Astrocyte of the cerebellum (primary cell): ENCODE data around the gene R3HDM4.

Source experiments
- DNase-seq: peaks from one replicate; pipeline ENCODE4 v3.0.0-alpha.2; 2011; ENCODE audit warnings: low read depth
- H3K4me3 ChIP-seq: 2 replicates; pipeline ENCODE4 v1.5.1; 2011; ENCODE audit warnings: mild to moderate bottlenecking, low read depth, low read length, moderate library complexity
- in situ Hi-C: cut with HindIII; loops from 2 replicates; pipeline ENCODE4 v1.10.0; 2017; ENCODE audit warnings: low sequenced_read_pairs
- TF ChIP-seq, protein P1 (sequence below): IDR thresholded peaks from 2 replicates; pipeline ENCODE4 v1.5.1; 2012; ENCODE audit warnings: low read length, low read depth, moderate library complexity, mild to moderate bottlenecking; ENCODE audit errors: missing control alignments

Gene R3HDM4

DNA sequence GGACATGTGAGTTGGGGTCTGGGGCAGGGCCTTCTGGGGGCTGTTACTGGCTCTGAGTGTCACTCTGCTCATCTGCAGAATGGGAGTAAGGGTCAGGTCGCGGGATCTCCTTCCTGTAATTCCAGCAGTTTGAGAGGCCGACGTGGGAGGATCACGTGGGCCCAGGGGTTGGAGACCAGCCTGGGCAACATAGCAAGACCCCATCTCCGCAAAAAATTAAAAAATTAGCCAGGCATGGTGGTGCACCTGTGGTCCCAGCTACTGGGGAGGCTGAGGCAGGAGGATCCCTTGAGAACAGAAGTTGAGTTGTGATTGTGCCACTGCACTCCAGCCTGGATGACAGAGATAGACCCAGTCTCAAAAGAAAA lies 16.9 kb upstream of the R3HDM4 start:
- TF ChIP-seq, protein P1, sequence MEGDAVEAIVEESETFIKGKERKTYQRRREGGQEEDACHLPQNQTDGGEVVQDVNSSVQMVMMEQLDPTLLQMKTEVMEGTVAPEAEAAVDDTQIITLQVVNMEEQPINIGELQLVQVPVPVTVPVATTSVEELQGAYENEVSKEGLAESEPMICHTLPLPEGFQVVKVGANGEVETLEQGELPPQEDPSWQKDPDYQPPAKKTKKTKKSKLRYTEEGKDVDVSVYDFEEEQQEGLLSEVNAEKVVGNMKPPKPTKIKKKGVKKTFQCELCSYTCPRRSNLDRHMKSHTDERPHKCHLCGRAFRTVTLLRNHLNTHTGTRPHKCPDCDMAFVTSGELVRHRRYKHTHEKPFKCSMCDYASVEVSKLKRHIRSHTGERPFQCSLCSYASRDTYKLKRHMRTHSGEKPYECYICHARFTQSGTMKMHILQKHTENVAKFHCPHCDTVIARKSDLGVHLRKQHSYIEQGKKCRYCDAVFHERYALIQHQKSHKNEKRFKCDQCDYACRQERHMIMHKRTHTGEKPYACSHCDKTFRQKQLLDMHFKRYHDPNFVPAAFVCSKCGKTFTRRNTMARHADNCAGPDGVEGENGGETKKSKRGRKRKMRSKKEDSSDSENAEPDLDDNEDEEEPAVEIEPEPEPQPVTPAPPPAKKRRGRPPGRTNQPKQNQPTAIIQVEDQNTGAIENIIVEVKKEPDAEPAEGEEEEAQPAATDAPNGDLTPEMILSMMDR, result no peak
- no peak overlapping the region for H3K4me3 ChIP-seq
- in situ Hi-C loops, result no loop called here
- DNase-seq, result no peak

DNA sequence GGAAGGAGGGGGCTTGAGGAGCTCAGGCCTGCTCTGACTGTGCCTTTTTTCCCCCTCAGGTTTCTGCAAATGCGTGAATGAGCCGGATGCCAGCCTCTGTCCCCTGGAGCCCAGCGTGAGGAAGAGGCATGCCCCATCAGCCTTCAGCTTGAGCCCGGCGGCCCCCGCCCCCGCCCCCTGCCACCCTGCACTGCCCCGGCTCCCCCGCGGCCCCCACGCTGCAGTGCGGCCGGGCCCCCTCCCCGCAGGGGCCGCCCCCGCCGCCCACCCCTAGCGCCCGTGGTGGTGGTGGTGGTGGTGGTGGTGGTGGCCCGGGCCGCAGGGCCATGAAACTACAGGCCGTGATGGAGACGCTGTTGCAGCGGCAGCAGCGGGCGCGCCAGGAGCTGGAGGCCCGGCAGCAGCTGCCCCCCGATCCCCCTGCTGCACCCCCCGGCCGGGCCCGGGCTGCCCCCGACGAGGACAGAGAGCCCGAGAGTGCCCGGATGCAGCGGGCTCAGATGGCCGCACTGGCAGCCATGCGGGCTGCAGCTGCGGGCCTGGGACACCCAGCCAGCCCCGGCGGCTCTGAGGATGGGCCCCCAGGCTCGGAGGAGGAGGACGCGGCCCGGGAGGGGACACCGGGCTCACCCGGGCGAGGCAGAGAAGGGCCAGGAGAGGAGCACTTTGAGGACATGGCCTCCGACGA lies 16.3 kb upstream of the R3HDM4 start:
- DNase-seq, result no peak
- H3K4me3 ChIP-seq, result no peak overlapping the region
- TF ChIP-seq, protein P1, result no peak
- in situ Hi-C loops, result no loop called here

DNA sequence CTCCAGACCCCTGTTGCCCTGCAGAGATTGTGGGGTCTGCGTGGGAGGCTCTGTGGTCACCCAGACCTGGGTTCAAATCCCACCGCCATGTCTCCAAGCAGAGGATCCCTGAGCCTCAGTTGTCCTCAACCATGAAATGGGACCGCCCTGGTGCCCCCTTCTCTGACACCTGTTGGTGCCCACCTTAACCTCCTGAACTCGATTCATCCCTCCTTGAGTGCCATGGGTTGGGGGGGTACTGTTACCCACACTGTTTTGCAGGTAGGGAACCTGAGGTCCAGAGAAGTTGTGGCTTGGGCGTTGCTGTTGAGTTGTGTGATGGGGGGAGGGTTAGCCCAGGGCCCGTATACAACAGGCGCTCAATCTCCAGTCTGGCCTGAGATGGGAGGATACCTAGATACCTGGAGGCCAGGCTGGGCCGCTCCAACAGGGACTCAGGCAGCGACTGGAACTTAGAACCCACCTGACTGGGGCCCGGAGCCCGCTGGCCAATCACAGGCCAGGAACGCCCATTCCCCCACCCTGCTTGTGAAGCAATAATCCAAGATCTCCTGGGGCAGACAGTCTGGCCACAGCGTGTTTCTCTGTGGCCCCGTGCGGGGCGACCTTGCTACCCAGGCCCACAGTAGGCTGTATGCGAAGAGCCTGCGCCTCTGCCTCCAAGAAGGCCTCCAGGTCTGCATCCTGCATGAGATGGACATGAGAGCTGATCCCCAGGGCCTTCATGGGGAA lies 15.6 kb upstream of the R3HDM4 start:
- DNase-seq, result no peak
- TF ChIP-seq, protein P1, result no peak
- no peak overlapping the region for H3K4me3 ChIP-seq
- in situ Hi-C loops, result no loop called here

DNA sequence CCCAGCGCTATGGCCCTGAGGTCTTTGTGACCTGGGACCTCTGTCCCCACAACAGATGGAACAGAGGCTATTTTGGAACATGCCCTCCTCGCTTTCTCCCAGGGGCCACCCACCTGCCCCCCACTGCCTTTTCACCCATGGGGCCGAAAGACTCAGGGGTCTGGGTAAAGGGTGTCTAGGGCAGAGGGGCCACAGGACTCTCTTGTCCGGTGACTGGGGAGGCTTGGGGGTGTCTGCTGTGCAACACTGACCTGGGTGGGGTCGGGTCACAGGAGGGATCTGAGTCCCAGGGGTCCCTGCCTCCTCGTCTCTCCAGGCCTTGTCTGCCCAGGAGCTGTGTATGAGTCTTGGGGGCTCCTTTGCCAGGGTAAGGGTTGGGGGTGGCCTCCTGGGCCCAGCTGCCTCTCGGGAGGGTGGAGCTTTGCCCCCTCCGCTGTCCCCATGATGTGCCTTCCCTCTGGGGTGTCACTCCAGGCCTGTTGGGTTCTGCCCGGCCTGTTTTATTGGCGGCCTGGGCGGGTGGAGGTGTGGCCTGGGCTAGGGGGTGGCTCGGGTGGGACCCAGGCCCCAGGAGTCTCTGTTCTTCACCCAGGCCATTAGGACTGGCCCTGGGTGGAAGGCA lies 14.9 kb upstream of the R3HDM4 start:
- DNase-seq, result no peak
- in situ Hi-C loops, result no loop called here
- TF ChIP-seq, protein P1, result no peak
- peak overlapping the region; percentile 82 for H3K4me3 ChIP-seq

DNA sequence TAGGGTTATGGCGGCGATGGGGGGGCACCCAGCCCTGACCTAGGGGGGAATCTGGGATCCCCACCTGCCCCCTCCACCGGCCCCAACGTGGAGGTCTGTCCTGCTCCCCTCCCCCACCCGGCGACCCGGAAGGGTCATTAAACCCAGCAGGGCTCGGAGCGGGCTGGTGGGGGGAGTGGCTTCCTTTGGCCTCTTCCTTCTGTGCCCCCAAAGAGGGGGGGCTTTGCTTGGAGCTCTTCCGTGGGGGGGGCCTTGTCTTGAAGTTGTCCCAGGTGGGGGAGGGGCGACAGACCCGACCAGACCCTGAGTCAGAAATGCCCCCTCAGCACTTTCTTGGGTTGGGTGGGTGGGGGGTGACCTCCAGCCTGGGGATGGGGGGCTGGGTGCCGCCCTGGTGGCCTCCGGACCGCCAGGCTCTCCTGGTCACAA lies 14.3 kb upstream of the R3HDM4 start:
- H3K4me3 ChIP-seq, result peak overlapping the region; percentile 82
- TF ChIP-seq, protein P1, result no peak
- DNase-seq, result no peak
- in situ Hi-C loops, result no loop called here

DNA sequence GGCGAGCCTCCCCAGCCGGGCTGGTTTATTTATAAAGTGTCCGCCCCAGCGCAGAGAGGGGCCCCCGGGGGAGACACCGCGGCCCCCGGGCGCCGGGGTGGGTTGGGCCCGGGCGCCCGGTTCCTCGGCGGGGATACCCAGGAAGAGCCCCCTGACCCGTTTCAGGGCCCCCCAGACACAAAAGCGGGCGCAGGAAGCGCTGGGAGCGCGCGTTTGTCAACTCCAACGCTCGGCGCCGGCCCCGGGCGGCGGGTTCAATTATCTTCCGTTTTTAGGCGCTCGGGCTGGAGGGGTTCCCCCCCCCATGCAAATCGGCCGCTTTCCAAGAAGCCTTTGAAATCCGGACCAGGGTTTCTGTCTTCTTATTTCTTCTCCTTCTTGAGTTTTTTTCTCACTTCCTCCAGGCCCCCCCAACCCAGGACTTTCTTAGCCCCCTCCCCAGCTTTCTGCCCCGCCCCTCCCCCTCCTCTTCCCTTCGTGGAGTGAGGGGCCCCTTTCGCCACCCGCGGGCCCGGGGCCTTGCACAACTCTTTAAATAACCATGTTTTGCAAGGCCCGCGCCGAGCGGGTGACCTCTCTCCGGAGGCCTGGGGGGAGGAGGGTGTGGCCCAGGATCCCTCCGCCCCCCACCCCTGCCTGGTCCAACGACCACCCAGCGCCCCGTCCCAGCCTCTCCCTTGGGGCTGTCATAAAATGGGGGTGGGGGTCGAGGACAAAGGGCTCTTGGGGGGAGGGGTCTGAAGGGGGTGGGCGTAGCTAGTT lies 13.8 kb upstream of the R3HDM4 start:
- TF ChIP-seq, protein P1, result no peak
- in situ Hi-C loops, result no loop called here
- H3K4me3 ChIP-seq, result peak overlapping the region; percentile 82
- DNase-seq, result no peak
